Measurements from ENCODE around the gene ZSWIM6.
"Not testable (repeated sequence)": the region's sequence is repeated elsewhere in the genome, so short reads cannot be mapped to it uniquely, and the experiment has no call there.

The ZSWIM6 gene

DNA sequence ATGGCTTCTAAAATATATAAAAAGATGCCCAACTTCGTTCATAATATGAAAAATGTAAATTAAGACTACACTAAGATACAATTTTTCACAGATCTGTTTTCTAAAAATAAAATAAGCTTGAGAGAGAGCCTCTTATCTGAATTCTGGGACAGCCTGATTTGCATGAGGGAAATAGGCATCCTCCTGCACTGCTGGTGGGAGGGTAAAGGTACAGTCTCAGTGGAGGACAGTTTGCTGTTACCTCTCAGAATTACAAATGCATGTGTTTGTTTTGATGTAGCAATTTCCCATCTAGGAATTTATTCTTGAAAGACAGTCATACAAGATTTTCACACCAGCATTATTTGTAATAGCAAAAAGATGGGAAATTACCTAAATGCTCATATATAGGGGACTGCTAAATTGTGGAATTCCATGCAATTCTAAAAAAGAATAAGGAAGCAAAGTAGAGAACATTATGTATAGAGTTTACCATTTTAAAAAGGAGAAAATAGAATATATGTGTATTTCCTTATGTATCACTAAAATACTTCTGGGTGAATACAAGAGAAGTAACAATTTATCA is 75.7 kb downstream of the ZSWIM6 start:
- DNase-seq (ENCODE audit: low read depth in 3 of 3), result no peak

DNA sequence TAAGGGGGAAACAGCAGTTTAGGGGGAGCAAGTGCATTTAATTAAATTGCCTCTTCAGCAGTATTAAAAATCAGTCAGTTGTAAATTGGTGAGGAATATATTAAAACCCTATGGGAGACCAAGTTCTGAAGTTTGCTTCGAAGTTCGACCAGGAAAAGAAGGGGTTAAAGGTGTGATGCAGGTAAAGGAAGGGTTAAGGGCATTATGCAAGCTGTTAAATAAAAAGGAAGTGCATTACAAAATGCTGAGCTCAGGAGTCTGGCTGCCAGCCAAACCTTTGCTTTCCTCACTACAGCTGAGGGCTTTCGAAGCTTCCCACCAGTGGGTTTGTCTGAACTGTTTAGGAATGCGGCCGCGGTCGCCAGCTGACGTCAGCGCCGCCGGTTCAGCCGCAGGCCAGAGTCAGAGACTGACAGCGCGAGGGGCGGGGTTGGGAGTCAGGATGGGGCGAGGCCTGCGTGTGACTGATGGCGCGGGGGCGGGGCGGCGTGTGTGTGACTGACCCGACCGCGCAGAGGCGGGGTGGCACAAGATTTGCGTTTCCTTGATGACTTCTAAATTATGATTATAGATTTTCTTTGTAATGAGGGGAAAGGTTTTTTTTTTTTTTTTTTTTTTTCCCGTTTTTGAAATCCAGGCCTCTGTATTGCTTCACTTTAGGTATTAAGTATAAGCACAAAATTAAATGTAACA is 76.6 kb downstream of the ZSWIM6 start:
- DNase-seq (ENCODE audit: low read depth in 3 of 3), result peak; percentile 93 to 99 (median 95)

DNA sequence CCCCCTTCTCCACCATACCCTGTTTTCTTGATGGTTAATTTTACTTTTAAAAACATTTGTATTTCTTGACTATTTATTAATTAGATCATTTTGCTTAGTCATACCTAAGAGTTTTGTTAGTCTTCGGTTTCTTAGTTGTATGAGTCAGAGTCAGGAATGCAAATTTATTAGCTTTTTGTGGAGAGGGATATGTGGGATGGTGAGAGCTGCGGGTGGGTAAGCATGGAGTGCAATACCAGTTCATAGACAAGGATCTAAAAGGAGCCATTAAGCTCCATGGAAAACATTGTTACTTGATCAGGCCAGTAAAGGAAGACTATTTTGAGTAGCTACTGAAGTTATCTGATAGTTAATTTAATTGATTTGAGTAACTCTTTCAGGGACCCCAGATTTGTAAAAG is 77.5 kb downstream of the ZSWIM6 start:
- DNase-seq (ENCODE audit: low read depth in 3 of 3), result no peak

DNA sequence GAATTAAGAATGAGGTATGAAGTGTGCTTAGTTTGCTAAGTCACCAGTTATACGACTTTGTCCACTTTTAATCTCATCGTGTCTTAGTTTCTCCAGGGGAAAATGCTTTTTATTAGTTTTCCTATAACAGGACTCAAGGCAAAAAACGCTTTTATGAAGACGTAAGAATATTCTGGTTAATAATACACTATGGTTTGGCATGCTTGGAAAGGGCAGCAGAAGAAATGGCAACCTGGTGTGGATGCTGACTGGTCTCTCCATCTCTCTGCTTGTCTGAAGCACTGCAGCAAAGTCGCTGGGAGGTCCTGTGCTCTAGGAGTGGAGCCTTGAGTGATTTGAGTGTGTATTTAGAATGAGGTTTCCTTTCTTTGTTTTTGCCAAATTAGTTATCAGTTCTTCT is 78.8 kb downstream of the ZSWIM6 start:
- no peak for DNase-seq (ENCODE audit: low read depth in 3 of 3)

DNA sequence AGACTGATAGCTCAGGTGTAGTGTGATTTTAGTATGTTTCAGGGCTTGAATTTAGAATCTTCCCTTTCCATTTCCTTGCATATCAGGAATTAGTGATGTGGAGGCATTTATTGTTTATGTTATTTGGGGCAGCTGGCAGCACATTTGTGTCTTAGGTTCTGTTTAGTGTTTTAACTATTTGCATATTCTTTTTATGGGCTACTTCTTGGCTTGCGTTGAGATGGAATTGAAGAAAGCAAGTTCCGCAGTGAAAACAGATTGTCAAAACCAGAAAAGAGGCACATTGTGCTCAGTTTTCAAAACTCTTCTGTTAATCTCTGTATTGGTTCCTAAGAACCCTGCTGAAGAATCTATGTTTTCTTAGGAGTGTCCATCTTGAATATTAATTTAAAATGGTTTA is 80.3 kb downstream of the ZSWIM6 start:
- no peak for DNase-seq (ENCODE audit: low read depth in 3 of 3)

DNA sequence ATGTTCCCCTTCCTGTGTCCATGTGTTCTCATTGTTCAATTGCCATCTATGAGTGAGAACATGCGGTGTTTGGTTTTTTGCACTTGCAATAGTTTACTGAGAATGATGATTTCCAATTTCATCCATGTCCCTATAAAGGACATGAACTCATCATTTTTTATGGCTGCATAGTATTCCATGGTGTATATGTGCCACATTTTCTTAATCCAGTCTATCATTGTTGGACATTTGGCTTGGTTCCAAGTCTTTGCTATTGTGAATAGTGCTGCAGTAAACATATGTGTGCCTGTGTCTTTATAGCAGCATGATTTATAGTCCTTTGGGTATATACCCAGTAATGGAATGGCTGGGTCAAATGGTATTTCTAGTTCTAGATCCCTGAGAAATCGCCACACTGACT is 81.1 kb downstream of the ZSWIM6 start:
- not testable (repeated sequence) for DNase-seq (ENCODE audit: low read depth in 3 of 3)

DNA sequence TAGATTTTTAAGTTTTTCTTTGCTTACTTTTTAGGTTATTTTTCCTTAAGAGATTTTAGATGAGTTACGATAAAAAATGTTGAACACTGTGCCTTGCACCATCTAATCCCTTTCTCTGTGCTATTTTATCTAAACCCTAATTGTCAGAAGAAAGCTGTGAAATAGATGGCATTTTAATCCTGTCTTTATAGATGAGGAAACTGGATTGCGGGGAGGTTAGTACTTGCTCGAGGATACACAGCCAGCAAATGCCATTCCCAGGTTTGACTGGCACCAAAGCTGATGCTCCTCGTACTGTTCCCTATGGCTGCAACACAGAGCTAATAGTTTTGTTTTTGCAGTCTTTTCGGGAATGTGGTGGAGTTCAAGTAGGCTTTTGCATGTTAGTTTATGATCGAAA is 82.7 kb downstream of the ZSWIM6 start:
- no peak for DNase-seq (ENCODE audit: low read depth in 3 of 3)

DNA sequence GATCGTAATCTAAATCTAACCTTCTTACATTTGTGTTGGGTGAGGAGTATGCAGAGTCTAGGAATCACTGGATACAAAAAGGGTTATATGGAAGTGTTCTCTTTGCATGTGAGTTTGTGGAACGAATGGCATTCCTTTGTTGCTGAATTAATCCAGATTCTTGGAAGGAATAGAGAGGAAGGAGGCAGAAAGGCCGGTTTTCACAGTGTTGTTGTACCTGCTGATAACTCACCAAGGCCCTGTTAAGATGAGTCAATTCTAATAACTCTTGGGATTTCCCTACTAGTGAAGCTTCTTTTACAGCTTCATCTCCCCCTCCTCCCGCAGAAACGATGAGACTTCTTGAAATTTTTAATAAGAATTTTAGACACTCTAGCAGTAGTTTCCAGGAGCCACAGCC is 84.0 kb downstream of the ZSWIM6 start:
- DNase-seq (ENCODE audit: low read depth in 3 of 3), result no peak

DNA sequence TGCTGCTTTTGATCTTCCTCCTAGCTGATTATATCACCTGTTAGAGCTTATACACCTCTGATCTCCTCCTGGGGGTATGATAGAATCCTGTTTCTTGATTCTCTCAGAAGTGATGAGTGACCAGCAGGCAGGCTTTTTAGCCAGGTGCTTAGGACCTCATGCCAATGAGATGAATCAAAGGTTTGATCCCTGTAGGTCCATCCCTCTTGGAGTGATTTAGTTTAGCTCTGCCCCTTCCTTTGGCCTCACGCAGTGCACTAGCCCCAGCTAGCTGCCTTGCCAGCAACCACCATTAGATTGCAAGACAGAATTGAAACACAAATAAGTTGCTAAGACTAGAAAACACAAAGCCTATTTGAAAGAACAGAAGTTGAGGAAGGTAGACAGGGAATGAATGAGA is 84.4 kb downstream of the ZSWIM6 start:
- no peak for DNase-seq (ENCODE audit: low read depth in 3 of 3)

DNA sequence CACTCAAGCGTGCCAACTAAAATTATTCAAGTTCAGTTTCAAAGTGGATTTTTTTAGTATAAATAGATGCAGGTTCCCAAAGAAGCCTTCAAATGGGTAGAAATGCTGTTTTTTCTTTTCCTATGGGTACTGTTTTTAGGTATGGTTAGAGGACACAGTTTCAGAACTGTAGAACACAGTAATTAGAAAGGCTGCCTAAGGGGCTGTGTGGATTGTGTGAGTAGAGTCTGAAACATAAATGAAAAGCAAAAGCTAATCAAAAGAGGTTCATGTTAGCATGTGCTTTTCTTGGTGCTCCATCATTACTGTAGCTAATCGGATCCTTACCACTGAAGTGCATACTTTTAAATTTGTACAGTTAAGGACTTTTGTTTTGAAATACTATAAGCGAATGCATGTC is 85.3 kb downstream of the ZSWIM6 start:
- DNase-seq (ENCODE audit: low read depth in 3 of 3), result no peak

DNA sequence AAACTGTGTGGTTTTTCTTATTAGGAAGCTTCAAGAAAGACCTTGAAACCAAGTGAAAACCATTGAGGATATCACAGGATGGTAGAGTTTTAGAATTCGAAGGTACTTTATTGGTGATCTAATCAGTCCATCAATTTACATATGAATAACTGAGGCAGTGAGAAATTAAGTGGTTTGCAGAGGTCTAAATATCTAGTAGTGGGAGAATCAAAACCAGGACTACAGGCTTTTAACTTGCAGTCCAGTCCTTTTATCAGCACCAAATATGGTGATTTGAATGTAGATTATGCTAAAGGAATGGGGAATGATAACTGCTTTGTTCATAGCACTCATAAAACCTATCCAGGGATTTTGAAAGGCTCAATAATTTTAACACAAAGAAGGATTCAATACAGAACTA is 85.8 kb downstream of the ZSWIM6 start:
- DNase-seq (ENCODE audit: low read depth in 3 of 3), result no peak

DNA sequence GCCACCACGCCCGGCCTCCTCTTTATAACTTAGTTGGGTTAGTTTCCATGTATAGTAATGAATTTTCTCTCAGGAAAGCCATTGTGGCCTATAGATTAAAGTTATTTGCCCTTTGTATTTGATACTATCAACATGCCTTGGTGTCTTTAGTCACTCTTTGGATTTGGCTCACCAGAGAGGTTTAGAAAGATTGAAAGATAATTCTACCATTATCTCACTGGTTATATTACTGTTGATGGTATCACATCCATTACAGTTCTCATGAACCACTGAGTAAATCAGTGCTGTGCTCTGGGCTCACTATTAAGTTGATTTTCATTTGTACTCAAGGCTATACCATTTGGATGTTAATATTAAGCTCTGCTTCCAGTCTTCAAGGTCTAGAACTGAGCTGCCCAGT is 87.0 kb downstream of the ZSWIM6 start:
- DNase-seq (ENCODE audit: low read depth in 3 of 3), result no peak

DNA sequence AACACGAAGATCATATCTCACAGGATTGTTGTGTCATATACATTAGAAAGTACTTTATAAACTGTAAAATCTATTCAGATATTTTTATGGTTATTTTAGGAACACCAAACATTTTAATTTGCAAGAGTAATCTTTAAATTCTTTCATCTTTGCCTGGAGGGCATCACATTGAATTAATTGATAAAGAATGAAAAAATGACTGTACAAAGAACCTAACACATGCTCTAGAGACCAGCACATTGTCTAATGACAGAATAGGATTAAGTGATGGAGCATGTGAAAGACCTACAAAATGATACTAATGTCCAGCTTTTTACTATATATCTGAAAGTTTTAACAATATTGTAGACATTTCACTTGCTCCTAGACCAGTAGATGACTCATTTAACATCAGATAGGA is 88.0 kb downstream of the ZSWIM6 start:
- no peak for DNase-seq (ENCODE audit: low read depth in 3 of 3)

DNA sequence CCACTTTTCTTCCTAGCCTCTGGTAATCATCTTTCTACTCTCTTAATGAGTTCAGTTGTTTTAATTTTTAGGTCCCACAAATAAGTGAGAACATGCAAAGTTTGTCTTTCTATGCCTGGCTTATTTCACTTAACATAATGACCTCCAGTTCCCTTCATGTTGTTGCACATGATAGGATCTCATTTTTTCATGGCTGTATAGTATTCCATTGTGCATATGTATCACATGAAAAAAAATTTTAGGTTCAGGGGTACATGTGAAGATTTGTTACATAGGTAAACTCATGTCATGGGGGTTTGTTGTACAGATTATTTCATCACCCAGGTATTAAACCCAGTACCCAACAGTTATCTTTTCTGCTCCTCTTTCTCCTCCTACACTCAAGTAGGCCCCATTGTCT is 89.2 kb downstream of the ZSWIM6 start:
- not testable (repeated sequence) for DNase-seq (ENCODE audit: low read depth in 3 of 3)

DNA sequence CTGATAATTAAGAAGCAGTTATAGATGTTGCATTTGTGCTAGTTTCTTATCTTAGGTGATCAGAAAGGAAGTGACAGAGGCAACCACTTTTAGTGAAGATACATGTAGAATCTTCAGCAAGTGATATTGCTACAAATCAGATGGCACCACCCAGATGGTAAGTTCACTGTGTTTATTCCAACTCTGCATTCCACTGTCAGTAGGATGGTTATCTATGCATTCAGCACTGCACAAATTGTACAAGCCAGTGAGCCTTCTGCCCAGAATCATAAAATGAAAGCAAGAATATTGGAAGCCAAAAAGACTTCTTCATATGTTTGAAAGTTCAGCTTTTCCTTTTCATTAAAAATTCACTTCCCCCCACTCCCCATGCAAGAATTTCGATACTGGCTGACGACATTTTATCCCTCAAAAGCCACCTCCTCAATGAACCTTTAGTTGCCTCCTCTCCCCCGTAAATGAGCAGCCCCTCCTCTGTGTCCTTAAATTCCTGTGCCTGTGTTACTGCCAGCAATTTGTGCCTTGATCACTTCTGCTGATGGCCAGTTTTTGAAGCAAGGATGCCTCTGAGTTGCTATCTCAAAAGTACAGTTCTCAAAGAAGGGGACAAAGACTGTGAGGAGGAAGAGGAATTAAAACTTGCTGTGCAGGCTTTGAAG is 91.6 kb downstream of the ZSWIM6 start:
- no peak for DNase-seq (ENCODE audit: low read depth in 3 of 3)

DNA sequence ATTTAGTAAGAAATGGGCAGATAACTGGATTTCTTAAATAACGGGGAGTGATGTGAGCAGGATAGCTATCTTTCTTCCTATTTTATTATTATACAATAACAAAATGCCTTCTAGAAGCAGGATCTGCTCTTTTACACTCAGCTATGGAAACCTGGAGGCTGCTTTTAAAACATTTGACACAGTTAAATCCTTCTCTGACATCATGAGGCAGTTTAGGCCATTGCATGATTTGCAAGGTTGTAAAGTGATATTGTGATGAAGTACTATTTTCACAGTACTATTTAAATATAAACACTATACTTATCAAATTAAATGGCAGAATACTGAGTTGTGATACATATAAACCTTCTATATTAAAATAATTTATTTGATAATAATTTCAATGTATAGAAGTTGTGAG is 93.9 kb downstream of the ZSWIM6 start:
- no peak for DNase-seq (ENCODE audit: low read depth in 3 of 3)

DNA sequence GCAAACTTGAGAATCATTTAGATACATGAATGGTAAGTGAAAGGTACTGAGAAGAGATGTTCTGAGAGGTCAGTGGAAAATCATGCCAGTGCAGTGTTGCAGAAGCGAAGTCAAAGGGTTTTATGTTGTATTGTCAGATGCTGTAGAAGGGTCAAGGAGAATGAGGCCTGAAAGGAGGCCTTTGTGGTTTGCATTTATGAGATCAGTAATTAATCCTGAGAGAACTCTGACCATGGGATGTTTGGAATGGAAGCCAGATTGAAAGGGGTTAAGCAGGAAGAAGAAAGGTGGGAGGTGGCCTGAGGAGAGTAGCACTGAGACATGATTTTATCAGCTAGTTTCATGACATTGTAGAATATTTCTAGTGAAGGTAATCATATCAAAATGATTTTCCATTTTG is 97.8 kb downstream of the ZSWIM6 start:
- DNase-seq (ENCODE audit: low read depth in 3 of 3), result no peak

DNA sequence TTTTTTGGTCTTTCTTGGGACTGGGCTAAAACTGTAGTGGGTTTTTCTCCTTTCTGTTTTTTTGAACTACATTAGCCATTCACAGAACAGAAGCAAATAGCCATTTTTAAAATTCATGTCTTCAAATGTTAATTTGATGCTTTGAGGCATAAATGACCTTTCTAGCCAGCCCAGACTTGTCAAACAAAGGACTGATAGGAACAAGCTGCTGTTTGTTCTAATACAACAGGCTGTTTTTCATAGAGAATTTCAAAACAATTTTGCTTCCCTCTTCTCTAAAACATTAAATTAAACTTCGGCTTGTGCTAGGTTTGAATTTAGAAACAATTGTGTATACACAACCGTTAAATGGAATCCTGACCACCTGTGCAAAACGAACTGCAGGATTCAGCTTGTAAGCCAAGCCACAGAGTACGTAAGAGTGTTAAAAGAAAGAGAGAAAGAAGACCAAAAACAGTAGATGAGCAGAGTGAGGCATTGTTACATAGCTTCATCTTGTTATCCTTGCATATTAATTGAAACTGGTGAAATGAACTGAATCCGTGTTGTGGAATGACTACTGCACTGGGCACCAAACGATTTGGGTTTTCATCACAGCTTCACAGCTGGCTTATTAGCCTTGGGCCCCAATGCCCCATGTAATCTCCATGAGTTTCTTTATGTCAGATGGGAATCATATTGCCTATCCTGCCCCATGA is 100.0 kb downstream of the ZSWIM6 start:
- DNase-seq (ENCODE audit: low read depth in 3 of 3), result no peak

DNA sequence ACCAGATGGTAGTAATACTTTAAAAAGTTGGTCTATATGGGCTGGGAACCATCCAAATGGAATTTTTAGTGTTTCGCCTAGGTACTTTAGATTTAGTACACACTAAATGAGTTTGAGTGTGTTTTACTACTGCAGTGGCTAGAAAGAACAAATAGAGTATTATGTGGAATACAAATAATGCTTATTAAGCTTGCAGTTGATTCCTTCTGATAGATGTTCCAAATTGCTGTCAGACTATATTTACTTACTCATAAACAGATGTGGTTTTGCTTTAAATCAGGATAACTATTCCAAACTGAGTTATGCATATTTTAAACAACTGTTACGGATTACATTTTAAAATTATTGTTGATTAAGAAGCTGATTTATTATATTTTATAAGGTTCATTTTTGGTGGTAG is 103.3 kb downstream of the ZSWIM6 start:
- no peak for DNase-seq (ENCODE audit: low read depth in 3 of 3)

DNA sequence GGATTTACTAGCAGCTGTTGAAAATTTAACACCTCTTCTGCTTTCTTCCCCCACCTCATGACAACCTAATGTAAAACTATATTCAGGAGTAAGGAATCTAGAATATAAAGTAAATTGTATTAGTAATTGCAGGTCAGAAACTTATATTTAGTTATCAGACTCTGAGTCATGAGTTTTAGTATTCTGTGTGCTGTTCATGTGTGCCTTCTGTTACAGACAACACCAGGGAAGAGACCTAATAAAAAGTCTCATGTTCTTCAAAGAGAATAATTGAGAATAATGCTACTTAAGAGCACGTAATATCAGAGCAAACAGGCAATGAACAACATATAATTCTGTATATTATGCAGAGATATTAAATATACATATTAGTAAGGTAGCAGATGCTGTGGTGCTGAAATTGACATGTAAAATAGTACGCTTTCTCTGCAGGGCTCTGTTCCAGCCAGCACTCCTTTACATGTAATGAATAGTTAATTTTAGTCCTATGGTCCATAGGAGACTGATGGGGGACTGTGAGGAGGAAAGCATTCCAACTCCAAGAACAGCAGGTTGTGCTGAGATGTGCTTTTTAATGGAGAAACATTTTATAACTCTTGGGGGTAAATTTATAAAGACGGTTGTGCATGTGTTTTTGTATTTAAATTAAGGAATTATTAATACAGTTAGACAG is 106.4 kb downstream of the ZSWIM6 start:
- DNase-seq (ENCODE audit: low read depth in 3 of 3), result no peak

DNA sequence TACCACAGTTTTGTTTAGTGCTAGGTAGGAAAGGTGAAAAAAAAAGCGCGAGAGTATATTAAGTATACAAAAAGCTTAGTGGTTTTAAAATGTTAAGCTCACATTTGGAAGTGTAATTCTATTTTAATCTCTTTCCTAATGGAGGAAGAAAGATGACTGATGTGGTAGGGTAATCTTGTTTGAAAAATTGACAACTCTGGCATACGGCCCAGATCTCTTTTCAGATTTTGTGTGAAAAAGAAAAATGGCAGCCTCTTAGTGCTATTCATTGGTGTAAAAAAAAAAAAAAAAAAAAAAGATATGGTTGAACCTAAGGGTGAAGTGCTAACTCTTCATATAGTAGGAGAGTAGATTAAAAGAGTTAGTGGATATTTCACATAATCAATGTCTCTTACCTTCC is 108.0 kb downstream of the ZSWIM6 start:
- DNase-seq (ENCODE audit: low read depth in 3 of 3), result no peak

DNA sequence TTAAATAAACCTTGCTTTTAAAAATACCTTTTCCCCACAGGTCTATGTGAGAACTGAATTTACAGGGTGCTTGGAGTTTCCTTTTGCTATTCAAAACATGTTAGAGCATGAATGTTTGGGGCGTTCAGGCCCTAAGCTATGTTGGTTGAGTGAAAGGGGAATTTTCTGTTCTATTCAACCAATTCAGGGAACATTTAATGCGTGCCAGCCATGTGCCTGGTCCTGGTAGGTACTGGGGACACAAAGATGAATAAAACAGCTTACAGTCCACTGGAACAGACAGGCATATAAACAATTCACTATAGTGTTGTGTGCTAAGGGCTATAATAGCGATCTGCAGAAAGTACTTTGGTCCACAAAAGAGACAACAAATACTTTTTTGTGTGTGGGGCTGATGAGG is 108.5 kb downstream of the ZSWIM6 start:
- DNase-seq (ENCODE audit: low read depth in 3 of 3), result no peak
